Tibial nerve (tissue), 4 donors: ENCODE measurements around the gene RPP30.
"Not testable (repeated sequence)": the region's sequence is repeated elsewhere in the genome, so short reads cannot be mapped to it uniquely, and the experiment has no call there.

Source experiments
- CTCF ChIP-seq, 5 experiments: fragments of 200-600 bp in 3 of 5; fragments of 450-650 bp in 2 of 5; sonication (generic) in 3 of 5; IDR thresholded peaks; one replicate each; pipeline ENCODE4 v1.5.1; 2016 to 2019; ENCODE audit warnings: antibody characterized with exemption in 5 of 5, mild to moderate bottlenecking in 3 of 5, moderate library complexity in 2 of 5
- EP300 ChIP-seq, 2 donors: sonication (generic); formaldehyde crosslinking; IDR thresholded peaks; one replicate each; pipeline ENCODE4 v1.6.1; 2017; ENCODE audit warnings: antibody characterized with exemption in 2 of 2, mild to moderate bottlenecking in 1 of 2
- POLR2A ChIP-seq, 2 donors: fragments of 450-650 bp; IDR thresholded peaks; one replicate each; pipeline ENCODE4 v1.6.1; 2017; ENCODE audit warnings: antibody characterized with exemption in 2 of 2, mild to moderate bottlenecking in 2 of 2, moderate library complexity in 2 of 2

GRCh38 chr10:90896916-90897315 is 25.1 kb downstream of the RPP30 start:
- not testable (repeated sequence) for TF ChIP-seq CTCF, POLR2A, EP300 (IDR thresholded peaks at IDR 0.05)
